NOMO-1 treated with dmso at 0.1 percent for 144 hours (cell line): ENCODE measurements around the gene GALNT2.

Experiments used
- DNase-seq: peaks from one replicate; lab custom pipeline; 2025; ENCODE audit not compliant: unreplicated experiment; lab: John Stamatoyannopoulos, UW

GALNT2 gene

DNA sequence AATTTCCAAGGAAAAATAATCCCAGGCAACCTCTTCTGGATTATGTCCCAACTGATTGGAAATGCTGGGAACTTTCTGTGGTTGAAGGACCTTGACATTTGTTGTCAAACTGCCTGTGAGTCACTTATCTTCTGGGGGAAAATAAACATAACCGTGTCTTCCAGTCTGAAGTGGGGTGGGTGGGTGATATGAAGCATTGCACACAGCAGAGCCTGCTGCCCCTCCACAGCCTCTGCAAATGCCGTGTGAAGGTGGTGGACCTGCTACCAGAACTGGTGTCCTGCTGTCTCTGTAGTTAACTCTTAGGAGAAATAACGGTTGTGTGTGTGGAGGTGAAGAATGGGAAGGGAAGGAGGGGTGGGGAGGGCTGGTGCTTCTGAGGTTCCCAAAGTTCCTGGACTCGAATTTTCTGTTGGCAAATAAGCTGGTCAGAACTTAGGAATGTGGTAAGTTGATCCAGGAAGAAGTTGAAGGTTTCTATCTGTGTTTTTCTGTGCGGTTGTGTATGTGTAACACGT is 23.2 kb downstream of the GALNT2 start:
- no peak for DNase-seq

DNA sequence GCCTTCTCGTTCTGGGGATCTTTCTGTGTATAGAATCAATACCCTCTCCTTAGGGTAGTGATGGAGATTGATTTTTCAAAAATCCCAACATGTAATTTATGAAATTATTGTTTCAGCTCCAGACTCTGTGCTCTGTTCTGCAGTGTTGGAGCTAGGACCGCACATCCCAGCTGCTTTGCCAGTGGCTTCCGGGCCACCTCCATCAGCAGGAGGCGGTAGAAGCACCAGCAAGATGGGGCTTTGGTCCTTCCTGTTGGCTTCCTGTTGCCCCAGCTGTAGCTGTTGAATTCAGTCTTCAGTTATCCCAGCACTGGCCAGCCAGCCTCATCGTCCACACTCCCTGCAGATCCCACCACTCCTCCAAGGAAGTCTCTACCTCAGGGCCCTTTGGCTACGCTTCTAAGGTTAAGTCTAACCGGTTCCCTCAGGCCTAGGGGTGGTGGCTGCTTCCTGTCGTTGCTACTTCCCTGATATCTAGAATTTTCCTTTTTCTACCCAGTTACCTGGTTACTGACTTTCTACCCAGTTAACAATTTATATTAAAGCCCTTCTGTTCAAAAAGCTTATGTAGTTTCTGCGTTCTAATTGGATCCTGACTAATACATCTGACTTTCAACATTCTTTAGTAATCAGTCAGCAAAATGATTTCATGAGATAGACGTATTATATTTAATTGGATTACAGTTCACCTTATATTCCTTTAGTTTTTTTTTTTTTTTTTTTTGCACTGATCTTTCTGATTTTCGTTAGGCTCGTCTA is 24.6 kb downstream of the GALNT2 start:
- no peak for DNase-seq

DNA sequence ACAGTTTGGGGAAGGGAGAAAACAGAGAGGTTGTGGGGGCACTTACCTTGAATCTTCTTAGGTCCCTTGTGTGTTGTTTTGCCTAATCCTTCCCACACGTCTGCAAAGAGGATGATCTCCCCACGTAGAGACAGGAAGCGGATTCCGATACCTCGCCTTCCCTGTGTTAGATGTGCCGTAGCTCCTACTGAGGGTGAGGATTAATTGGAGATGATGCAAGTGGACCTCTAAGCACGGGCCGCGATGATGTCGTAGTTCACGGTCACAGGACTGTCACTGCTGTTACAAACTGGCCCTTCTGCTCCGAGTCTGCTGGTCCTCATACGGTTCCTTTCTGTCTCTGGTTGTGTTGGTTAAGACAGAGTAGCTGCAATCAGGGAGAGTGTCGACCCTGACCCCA is 27.7 kb downstream of the GALNT2 start:
- no peak for DNase-seq

DNA sequence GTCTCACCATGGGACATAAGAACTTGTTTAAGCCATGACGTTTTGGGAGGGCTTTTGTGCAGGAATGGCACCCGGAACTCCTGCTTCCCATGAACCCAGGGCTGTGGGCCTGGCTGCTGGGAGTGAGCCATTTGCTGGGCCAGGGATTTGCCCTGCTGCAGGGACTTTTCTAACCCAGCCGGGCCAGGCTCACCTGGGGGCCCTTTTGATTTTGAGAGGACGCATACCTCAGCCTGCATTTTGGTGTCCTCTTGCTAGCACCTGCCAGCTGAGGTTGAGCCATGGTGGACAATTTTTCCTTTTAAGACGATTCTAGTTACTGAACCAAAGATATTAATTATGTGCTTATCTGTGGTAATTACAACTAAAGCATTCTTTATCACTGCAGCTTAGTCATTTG is 28.9 kb downstream of the GALNT2 start:
- DNase-seq = no peak

DNA sequence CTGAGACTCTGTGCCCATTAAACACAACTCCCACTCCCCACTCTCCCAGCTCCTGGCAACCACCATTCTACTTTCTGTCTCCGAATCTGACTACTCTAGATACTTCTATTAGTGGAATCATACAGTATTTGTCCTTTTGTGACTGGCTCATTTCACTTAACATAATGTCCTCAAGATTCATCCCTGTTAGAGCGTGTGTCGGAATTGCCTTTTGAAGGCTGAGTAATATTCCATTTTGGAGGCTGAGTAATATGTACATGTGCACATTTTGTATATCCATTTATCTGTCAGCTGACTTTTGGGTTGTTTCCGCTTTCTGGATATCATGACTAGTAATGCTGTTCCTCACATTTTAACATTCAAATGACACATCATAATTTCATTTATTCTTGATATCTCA is 30.3 kb downstream of the GALNT2 start:
- DNase-seq = no peak

DNA sequence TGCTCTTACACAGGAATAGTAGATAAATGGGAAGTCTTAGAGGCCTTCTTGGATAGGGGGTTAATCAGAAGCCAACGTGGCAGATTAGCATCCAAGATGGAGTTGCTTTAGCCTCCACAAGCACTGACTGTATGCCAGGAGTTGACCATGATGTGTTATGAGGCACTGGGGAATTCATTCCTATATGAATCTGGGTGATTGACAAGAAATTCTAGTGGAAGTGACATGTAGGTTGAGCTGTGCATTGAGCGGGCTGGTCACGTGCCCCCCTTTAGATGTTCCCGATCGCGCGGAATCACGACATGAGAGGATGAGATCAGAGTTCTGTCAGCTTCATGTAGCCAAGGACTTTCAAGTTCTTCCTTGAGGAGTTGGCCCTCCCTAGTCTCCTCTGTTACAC is 31.7 kb downstream of the GALNT2 start:
- no peak for DNase-seq

DNA sequence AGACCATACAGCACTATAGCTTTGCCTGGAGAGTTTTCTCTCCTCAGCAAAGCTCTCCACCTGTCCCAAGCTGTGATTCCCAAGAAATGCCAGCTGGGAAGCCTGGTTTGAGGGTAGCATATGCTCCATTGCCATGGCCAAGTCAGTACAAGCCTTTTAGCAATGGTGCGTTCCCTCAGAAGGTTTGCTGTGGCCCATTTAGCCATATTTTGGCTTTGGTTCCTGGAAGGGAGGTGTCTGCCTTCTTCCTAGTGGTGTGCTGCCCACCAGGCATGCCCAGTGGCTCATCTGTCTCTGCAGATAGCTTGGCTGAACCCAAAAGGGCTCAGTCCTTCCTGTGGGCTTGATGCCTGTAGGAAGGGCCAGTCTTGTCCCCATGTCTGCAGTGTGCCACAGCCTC is 32.4 kb downstream of the GALNT2 start:
- DNase-seq = no peak

DNA sequence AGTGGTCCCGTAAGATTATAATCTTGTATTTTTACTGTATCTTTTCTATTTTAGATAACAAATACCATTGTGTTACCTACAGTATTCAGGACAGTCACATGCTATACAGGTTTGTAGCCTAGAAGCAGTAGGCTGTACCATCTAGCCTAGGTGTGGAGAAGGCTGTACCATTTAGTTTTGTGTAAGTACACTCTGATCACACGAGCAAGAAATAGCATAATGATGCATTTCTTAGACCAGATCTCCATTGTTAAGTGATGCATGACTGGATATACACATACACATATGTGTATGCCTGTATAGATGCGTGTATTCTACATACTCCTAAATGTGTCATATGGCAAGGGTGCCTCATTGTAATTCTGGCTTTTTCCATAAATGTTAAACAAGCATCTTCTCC is 33.9 kb downstream of the GALNT2 start:
- DNase-seq = no peak

DNA sequence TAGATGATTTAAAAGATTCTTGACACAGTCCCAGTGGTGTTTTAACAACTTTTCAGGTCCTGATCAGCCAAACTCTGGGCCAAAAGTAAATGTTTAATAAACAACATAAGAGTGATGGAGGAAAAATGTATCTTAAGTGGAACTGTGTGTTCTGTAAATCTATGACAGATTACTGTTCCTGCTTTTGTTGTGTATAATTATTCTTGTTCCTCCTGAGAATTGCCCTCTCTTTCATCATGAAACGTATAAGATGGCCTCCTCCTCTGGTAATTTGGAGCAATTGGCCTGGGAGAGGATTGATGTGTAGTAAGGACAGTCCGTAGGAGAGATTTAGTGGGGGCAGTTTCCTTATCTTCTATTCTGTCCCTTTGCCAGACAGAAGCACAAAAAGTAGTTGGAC is 34.5 kb downstream of the GALNT2 start:
- DNase-seq = no peak

DNA sequence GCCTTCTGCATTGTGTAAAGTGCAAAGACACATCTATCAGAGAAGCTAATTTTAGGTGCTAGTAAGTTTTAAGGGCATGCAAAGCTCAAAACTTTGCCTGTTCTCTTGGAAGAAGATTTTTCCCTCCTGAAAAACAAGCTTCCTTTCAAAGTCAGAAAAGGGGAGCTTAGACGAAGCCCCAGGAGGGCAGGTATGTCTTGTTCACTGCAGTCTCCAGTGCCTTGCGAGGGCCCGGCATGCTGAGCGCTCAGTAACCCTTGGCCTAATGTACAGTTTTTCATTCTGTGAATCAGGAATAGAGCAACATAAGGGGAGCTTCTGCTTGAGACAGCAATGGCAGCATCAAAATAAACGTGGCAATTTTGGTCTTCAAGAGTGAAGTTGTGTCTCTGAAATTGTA is 35.0 kb downstream of the GALNT2 start:
- DNase-seq = no peak

DNA sequence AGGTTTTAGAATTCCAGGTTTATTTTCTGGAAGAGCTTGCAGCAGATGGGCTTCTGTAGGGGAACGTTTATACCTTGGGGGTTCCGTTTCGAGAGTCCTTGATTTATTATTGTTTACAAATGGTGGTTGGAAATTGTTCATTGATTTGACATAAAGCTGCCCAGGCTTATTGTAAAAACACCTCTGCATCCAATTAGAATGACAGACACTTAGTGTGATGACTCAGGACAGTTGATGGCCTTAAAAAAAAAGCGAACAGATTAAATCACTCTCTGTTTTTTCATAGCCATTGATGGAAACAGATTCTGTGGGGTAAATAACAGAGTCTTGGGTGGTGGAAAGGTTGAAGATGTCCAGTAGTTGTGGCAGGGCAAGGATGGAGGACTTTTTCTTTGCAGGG is 35.4 kb downstream of the GALNT2 start:
- DNase-seq = no peak

DNA sequence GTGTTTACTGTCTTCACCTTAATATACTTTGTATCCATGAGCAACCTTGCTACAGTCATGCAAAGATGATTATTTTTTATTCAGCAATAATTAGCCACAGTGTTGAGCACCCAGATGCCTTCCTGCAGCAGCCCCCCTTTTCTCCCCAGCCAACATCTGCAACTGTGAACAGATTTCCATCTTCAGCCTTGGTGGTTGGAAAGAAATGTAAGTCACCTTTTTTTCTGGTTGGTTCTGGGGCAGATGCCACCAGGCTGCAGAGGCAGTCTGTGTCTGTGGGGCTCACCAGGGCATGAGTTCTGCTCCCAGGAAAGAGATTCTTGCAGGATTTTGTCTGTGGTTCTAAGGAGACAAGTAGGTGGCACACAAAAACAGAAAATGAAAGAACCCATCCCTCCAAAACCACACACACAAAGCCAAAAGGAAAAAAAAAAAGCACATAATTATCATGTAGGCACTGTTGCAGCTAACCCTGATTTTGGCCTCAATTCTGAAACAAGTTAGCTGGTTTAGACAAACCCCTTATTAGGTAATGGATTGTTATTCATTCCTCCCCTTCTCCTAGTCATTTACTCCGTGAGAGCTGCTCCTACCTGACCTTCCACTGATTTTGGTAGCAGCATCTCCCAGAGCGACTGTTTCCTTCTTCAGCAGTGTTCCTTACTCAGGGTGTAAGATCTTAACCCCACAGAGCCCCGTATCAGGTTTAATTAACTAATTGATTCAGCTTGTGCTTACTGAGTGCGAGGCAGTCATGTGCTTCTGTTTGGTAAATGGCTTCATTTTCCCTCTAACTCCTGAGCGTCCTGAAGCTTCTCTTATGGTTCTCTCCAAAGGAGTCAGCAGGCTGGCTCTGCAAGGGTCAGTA is 36.5 kb downstream of the GALNT2 start:
- no peak for DNase-seq

DNA sequence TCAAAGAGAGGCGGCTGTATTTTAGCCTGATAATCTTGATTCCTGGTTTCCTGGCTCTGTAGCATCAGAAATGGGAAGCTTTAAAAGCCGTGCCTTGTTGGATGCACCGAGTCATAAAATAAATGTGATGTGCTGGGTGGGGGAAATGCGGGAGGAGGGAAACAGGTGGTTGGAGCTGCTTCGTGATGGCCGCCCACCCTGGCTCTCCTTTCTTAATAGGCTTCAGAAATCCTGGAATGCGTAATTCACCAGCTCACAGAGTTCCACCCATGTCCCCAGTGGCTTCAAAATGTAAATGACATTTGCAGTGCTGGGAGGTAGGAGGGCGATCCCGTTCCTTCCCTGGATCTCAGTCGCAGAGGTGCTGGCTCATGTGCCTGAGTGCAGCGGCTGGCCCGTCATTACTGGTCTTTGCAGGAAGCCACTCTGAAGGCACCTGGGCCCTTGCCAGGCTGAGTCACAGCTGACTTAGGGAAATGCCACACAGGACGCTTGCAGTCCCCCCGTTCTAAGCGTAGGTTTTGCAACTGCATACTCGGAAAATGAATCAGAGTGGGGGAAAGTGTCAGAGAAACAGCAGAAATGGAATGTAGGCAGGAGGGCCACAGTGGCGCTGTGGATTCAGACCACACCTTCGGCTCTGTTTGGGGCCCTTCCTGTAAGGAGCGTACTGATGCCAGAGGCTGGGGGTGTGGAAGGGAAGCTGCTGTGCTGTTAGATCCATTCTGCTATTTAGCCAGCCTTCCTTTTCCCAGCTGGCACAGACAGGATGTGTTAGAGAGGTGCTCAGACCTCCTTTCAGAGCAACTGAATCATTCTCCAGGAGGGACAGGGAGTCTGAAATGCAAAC is 37.6 kb downstream of the GALNT2 start:
- DNase-seq = peak; percentile 62

DNA sequence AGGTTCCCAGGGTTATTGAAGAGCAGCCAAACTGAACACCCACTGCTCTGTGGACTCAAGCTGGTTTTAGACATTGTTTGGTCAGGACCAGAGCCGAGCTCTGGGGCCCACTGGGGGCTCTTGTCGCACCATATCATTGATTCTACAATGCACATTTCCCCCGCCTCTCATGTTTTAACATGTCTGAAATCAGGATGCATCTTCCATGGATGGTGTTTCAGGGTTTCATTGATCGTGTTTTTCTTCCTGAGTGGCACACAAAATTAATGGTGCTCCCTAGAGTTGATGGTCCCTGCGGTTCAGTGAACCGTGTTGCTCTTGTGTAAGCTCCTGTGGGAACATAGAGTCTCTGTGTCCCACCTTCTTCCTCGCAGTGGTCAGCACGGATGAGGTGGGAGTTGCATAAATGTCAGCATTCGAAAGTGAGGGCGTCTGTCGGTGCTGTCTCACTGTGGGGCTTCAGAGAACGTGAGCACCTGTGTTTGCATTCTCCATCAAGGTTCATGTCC is 38.3 kb downstream of the GALNT2 start:
- no peak for DNase-seq

DNA sequence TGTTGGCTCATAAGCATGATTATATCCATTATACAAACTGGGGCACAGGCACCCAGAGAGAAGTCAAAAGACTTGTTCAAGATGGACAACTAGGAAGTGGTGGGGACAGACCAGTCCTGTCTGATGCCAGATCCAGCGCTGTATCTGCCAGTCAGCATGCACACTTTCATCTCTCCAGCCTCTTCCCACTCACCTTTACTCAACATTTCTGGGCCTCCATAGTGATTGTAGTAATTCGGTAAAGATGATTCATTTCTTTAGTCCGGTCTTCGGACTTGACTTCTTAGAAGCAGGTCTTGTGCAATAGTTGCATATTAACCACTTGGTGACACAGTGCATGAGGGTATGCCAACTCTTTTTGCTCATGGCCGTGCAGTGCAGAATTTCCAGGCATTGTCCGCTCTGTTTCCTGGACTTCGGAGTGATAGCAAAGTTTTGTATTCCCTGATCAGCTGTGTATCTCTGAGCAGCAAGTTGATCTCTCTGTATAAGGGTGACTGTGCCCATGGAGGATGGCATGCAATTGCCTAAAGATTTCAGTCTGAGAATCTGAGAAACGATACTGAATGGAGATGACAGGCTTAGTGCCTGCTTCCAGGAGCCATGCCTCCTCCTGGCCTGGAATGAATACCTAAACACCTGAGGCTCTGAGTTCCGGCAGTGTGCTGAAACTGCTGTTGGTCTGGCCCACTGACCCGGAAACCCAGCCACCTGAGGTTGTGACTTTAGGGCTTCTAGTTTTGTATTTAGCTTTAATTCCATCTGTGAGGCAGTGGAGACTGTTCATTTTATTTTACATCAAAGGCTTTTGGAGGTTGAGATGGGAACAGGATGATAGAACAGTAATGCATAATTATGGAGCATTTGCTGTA is 39.0 kb downstream of the GALNT2 start:
- peak; percentile 30 for DNase-seq

DNA sequence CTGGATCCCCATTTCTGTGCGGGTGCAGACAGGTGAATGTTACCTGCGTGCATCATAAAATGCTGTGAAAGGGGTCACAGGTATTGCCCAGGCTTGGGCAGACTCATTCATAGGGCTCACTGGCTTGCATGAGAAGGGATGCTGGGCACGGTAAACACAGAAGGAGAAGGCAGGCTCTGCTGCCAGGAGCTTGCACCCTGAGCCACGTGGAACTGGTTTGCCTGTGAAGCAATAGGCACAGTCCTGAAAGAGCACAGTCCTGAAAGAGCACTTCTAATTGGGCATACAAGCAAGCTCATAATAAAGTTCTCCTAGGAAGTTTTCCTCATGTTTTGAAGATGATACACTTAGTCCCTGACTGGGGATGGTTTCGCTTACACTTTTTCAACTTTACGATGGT is 40.9 kb downstream of the GALNT2 start:
- DNase-seq = no peak

DNA sequence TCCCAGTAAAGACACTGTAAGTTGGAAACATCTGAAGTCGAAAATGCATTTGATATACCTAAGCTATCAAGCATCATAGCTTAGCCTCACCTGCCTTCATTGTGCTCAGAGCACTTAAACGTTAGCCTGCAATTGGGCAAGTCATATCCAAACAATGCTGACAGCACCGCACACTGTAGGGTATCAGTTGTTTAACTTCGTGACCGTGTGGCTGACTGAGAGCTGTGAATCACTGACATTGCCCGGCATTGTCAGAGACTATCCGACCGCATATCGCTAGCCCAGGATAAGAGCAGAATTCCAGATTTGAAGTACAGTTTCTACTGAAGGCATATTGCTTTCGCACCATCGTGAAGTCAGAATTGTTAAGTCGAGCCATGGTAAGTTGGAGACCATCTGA is 41.5 kb downstream of the GALNT2 start:
- no peak for DNase-seq

DNA sequence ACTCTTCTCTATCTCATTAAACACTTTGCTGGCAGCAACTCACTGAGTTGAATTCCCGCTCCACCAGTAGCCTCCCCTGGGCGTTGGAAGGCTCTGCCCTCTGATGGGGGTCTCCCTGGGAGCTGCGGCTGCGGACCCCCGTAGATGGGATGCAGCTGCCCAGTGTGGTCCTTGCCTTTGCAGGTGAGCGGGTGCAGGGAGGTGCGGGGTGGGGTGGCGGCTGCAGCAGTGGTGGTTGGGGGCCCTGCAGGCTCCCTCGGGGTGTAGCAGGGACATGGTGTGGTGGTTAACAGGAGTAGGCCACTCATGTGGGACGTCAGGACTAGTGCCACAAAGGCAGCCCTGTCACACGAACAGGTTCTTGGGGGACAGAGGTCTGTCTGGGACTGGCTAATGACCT is 42.0 kb downstream of the GALNT2 start:
- no peak for DNase-seq

DNA sequence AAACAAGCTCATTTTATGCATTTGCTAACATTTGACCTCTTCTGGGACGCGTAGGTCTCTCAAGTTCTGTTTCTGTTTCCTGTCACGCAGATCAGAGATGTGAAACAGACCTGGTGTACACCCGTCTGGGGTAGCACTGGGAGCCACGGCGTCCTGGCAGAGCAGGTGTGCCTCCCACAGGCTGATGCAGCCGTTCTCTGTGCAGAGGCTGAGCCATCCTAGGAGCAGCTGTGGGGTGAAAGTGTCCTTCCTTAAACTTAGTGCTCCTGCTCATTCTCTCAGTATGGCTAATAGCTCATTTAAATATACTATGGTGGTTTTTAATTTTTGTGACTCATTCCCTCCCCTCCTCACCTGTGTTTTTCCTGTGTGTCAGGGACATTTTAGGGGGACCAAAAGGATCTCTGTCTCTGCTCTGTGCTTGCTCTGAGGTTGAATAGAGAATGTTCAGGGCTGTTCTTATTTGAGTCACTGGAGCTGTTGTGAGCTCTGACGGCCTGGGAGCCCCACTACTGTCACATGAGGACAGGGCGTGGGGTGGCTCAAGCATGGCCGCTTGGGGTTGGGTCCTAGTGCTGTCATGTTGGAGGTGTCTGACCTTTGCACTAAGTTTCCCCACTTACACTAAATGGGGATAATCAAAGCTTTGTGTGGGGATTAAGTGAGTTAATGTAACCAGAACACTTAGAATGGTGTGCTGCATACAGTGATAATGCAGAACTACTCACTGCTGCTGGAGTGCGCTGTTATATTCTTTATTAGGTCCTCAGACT is 43.0 kb downstream of the GALNT2 start:
- DNase-seq = no peak
